ENCODE measurements around the gene RIPPLY1.
A peak's percentile ranks its signal among the peaks of the same experiment; 100 is the strongest.

RIPPLY1 gene

GRCh38 chrX:106894392-106894909 is 8.7 kb downstream of the RIPPLY1 start:
- no peaks in the 10 kb centered on the region for H3K27me3 ChIP-seq (ENCODE audit: low read length)
- no peak overlapping the region for H3K4me3 ChIP-seq (ENCODE audit: insufficient read depth, low read length, poor library complexity, severe bottlenecking)
- H3K4me2 ChIP-seq (ENCODE audit: low read depth, low read length, poor library complexity, severe bottlenecking) = no peak overlapping the region
- H3F3A ChIP-seq (ENCODE audit: insufficient read depth) = no peaks in the 10 kb centered on the region
- no peak overlapping the region for H3K9ac ChIP-seq (ENCODE audit: low read length)
- no peaks in the 10 kb centered on the region for H3K9me2 ChIP-seq (replicated peaks; ENCODE audit: insufficient read depth, low read length)
- no peaks in the 10 kb centered on the region for H4K20me1 ChIP-seq (ENCODE audit: low read depth, low read length)
- H3K27ac ChIP-seq (ENCODE audit: low read depth, low read length) = no peak overlapping the region
- H3K36me3 ChIP-seq (ENCODE audit: low read length) = no peaks in the 10 kb centered on the region
- H3K79me2 ChIP-seq (ENCODE audit: insufficient read depth, low read length) = no peaks in the 10 kb centered on the region
- TF ChIP-seq CTCF (IDR thresholded peaks at IDR 0.05; ENCODE audit: insufficient read depth, low read length, poor library complexity, severe bottlenecking) = peak; percentile 38
- TF ChIP-seq EZH2phosphoT487 (conservative IDR thresholded peaks at IDR 0.05; ENCODE audit: low read length) = no peak
- no peaks in the 10 kb centered on the region for H3K9me3 ChIP-seq (ENCODE audit: insufficient read depth, low read length)
- no peak overlapping the region for H2AFZ ChIP-seq (ENCODE audit: low read depth, low read length, severe bottlenecking)

- Histone ChIP-seq H2AFZ (ENCODE audit: low read depth, low read length, severe bottlenecking) (no peak overlapping the region), H3K9me3 (ENCODE audit: insufficient read depth, low read length) (no peaks in the 10 kb centered on the region), H3K36me3 (ENCODE audit: low read length) (no peaks in the 10 kb centered on the region), H3F3A (ENCODE audit: insufficient read depth) (no peaks in the 10 kb centered on the region), H3K9me2 (replicated peaks; ENCODE audit: insufficient read depth, low read length) (no peaks in the 10 kb centered on the region), H4K20me1 (ENCODE audit: low read depth, low read length) (no peaks in the 10 kb centered on the region), H3K4me3 (ENCODE audit: insufficient read depth, low read length, poor library complexity, severe bottlenecking) (no peak overlapping the region), H3K27ac (ENCODE audit: low read depth, low read length) (no peak overlapping the region), H3K9ac (ENCODE audit: low read length) (no peak overlapping the region), H3K27me3 (ENCODE audit: low read length) (no peaks in the 10 kb centered on the region), H3K4me2 (ENCODE audit: low read depth, low read length, poor library complexity, severe bottlenecking) (no peak overlapping the region), H3K79me2 (ENCODE audit: insufficient read depth, low read length) (no peaks in the 10 kb centered on the region)
- TF ChIP-seq EZH2phosphoT487 (conservative IDR thresholded peaks at IDR 0.05; ENCODE audit: low read length) = no peak
- no peak for TF ChIP-seq CTCF (IDR thresholded peaks at IDR 0.05; ENCODE audit: insufficient read depth, low read length, poor library complexity, severe bottlenecking)
These were observed 11.2 kb downstream of the RIPPLY1 start for GRCh38 chrX:106891762-106892460.

- H3K9ac ChIP-seq (ENCODE audit: low read length) = no peak overlapping the region
- no peak overlapping the region for H3K4me3 ChIP-seq (ENCODE audit: insufficient read depth, low read length, poor library complexity, severe bottlenecking)
- H3K27ac ChIP-seq (ENCODE audit: low read depth, low read length) = no peak overlapping the region
- TF ChIP-seq EZH2phosphoT487 (conservative IDR thresholded peaks at IDR 0.05; ENCODE audit: low read length) (no peak), CTCF (IDR thresholded peaks at IDR 0.05; ENCODE audit: insufficient read depth, low read length, poor library complexity, severe bottlenecking) (no peak)
- no peaks in the 10 kb centered on the region for H3K79me2 ChIP-seq (ENCODE audit: insufficient read depth, low read length)
- H3K27me3 ChIP-seq (ENCODE audit: low read length) = no peaks in the 10 kb centered on the region
- H3K9me3 ChIP-seq (ENCODE audit: insufficient read depth, low read length) = no peaks in the 10 kb centered on the region
- no peak overlapping the region for H3K4me2 ChIP-seq (ENCODE audit: low read depth, low read length, poor library complexity, severe bottlenecking)
- H3K36me3 ChIP-seq (ENCODE audit: low read length) = no peaks in the 10 kb centered on the region
- H3K9me2 ChIP-seq (replicated peaks; ENCODE audit: insufficient read depth, low read length) = no peaks in the 10 kb centered on the region
- H3F3A ChIP-seq (ENCODE audit: insufficient read depth) = no peaks in the 10 kb centered on the region
- no peaks in the 10 kb centered on the region for H4K20me1 ChIP-seq (ENCODE audit: low read depth, low read length)
- H2AFZ ChIP-seq (ENCODE audit: low read depth, low read length, severe bottlenecking) = no peak overlapping the region
These were observed 13.7 kb downstream of the RIPPLY1 start for GRCh38 chrX:106889468-106889867.

All from SU-DHL-6 (cell line).